OCI-LY7 (cell line): Measurements from ENCODE around the gene HELT.

Experiments used
- CTCF ChIP-seq: fragments of 200-600 bp; sonication (generic); conservative IDR thresholded peaks from 2 replicates; pipeline ENCODE4 v1.5.1; 2014; ENCODE audit warnings: mild to moderate bottlenecking, antibody characterized with exemption, low read length, moderate library complexity, mixed read lengths
- EZH2phosphoT487 ChIP-seq: fragments of 200-600 bp; sonication (generic); IDR thresholded peaks from 2 replicates; pipeline ENCODE4 v1.6.1; 2018; ENCODE audit warnings: low read depth, borderline replicate concordance, mild to moderate bottlenecking, mixed run types, antibody characterized with exemption, low read length, moderate library complexity, mixed read lengths

GRCh38 chr4:185003596-185004351, 14.5 kb upstream of the HELT start:
- TF ChIP-seq CTCF = no peak
- TF ChIP-seq EZH2phosphoT487 = no peak
